Measurements from ENCODE around the gene PIGU. TPM values are rescaled to one million over a fixed set of nuclear protein-coding genes. Genes with fewer than 3 reads are reported as not detected.
A peak's percentile ranks its signal among the peaks of the same experiment; 100 is the strongest.
"Not testable (repeated sequence)": the region's sequence is repeated elsewhere in the genome, so short reads cannot be mapped to it uniquely, and the experiment has no call there.

The PIGU gene
- total RNA-seq, 4 donors from 2014 or later = 13.6 to 21.7 (median 16.2) TPM

DNA sequence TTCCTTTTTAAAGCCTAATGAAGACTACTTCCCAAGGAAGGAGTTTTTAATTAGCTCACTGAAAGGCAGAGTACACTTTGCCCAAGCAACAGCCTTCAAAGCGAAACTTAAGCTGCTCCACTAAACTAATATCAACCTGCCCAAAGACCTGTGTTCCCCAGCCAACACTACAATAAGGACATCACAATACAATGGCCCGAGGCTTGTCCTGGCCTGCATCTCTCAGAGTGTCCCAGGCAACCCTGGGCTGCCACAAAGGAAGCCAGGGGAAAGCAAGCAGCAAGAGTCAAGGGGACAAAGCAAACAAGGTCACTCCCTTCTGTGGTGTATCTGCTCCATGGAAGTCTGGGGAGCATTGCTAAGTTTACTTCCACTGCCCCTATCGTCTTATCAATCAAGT is 52.3 kb downstream of the PIGU start:
- no peak overlapping the region for H3K4me3 ChIP-seq
- 89% methylated on average over 3 of the region's 3 CpGs for WGBS
- H3K4me1 ChIP-seq = no peaks in the 10 kb centered on the region
- TF ChIP-seq, protein P1, sequence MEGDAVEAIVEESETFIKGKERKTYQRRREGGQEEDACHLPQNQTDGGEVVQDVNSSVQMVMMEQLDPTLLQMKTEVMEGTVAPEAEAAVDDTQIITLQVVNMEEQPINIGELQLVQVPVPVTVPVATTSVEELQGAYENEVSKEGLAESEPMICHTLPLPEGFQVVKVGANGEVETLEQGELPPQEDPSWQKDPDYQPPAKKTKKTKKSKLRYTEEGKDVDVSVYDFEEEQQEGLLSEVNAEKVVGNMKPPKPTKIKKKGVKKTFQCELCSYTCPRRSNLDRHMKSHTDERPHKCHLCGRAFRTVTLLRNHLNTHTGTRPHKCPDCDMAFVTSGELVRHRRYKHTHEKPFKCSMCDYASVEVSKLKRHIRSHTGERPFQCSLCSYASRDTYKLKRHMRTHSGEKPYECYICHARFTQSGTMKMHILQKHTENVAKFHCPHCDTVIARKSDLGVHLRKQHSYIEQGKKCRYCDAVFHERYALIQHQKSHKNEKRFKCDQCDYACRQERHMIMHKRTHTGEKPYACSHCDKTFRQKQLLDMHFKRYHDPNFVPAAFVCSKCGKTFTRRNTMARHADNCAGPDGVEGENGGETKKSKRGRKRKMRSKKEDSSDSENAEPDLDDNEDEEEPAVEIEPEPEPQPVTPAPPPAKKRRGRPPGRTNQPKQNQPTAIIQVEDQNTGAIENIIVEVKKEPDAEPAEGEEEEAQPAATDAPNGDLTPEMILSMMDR (IDR thresholded peaks at IDR 0.05) = no peak
- TF ChIP-seq POLR2A (IDR thresholded peaks at IDR 0.05) (no peak), POLR2AphosphoS5 (IDR thresholded peaks at IDR 0.05) (no peak), EP300 (IDR thresholded peaks at IDR 0.05) (no peak)
- DNase-seq (ENCODE audit: low spot score in 2 of 2) = no peak
- H3K27ac ChIP-seq = no peak overlapping the region
- H3K36me3 ChIP-seq = peaks cover 6% of the 10 kb centered on the region
- H3K9me3 ChIP-seq = no peaks in the 10 kb centered on the region
- no peaks in the 10 kb centered on the region for H3K27me3 ChIP-seq

DNA sequence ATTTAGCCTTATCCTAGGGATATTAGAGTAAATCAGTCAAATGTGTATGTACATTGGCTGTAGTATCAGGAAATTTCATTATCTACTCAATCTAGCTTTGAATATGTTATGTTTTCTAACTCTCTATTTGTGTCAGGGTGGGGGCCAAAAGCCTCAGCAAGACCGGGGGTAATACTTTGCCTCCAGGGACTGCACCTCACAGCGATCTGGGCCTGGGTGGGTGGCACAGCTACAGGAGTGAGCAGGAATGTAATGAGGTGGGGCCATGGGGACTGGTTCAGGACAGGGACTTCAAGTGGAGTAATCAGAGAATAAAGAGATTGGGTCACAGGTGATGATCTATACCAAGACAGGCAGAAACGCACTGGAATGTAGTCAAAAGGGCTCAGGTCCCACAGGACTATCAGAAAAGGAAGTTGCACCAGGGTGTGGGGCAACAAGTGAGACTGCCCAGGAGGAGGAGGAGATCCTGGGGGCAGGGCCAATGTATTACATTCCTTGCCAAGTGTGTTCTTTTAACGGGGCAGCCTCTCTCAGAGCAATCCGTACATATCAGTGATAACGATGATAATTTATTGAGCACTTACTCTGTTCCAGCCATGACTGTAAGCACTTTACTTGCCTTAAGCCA is 54.0 kb downstream of the PIGU start:
- Histone ChIP-seq H3K27me3 (no peaks in the 10 kb centered on the region), H3K27ac (no peak overlapping the region), H3K36me3 (peaks cover 6% of the 10 kb centered on the region), H3K4me3 (no peak overlapping the region), H3K9me3 (no peaks in the 10 kb centered on the region), H3K4me1 (no peaks in the 10 kb centered on the region)
- DNase-seq (ENCODE audit: low spot score in 2 of 2) = no peak
- 90% methylated on average over 6 of the region's 6 CpGs for WGBS
- TF ChIP-seq POLR2A (IDR thresholded peaks at IDR 0.05) = no peak
- TF ChIP-seq, protein P1 (IDR thresholded peaks at IDR 0.05) = no peak
- no peak for TF ChIP-seq EP300 (IDR thresholded peaks at IDR 0.05)
- no peak for TF ChIP-seq POLR2AphosphoS5 (IDR thresholded peaks at IDR 0.05)

DNA sequence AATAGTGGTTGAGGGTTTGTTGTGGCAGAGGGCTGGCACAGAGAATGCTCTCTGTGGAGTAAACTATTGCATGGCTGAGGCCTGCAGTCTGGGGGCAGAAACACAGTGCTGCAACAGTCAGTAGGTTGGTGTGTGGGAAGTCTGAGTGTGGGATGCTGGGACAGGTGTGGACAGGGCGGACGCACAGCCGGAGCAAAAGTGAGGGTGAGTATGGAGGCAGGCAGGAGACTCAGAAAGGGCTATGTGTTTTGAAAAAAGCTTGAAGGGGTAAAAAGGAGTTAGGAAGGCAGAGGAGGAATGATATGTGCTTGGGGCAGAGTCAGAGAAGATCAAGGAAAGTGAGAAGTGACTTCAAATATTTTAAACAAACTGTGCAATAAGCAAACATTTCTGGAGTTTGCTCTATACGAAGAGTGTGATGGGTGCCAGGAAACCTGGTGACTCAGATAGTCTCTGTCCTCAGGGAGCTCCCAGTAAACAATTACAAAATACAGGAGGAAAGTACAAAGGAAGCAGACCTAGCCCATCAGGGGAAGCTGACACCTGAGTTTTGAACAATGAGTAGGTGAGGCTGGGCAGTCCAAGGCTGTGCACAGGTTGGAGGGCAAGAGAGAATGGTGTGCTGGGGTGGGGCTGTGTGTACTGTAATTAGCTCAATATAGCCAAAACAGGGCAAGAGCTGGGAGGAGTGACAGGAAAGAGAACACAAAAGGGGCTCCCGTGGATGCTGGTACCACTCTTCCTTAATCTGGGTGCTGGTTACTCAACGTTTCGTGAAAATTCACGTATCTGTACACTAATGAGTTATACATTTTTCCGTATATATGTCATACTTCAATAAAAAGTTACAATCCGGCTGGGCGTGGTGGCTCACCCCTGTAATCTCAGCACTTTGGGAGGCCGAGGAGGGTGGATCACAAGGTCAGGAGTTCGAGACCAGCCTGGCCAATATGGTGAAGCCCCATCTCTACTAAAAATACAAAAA is 55.2 kb downstream of the PIGU start:
- Histone ChIP-seq H3K4me3 (no peak overlapping the region), H3K4me1 (no peaks in the 10 kb centered on the region), H3K9me3 (no peaks in the 10 kb centered on the region), H3K27me3 (no peaks in the 10 kb centered on the region), H3K36me3 (peaks cover 6% of the 10 kb centered on the region), H3K27ac (peak overlapping the region; percentile 14)
- no peak for DNase-seq (ENCODE audit: low spot score in 2 of 2)
- TF ChIP-seq, protein P1 (IDR thresholded peaks at IDR 0.05) = no peak
- TF ChIP-seq POLR2A (IDR thresholded peaks at IDR 0.05) (no peak), EP300 (IDR thresholded peaks at IDR 0.05) (no peak), POLR2AphosphoS5 (IDR thresholded peaks at IDR 0.05) (no peak)
- 94% methylated on average over 13 of the region's 13 CpGs for WGBS

GRCh38 chr20:34621036-34621343 is 55.9 kb downstream of the PIGU start:
- Histone ChIP-seq H3K27me3 (no peaks in the 10 kb centered on the region), H3K9me3 (no peaks in the 10 kb centered on the region), H3K36me3 (peaks cover 6% of the 10 kb centered on the region), H3K27ac (no peak overlapping the region), H3K4me3 (no peak overlapping the region), H3K4me1 (no peaks in the 10 kb centered on the region)
- TF ChIP-seq POLR2A (IDR thresholded peaks at IDR 0.05) = no peak
- no peak for DNase-seq (ENCODE audit: low spot score in 2 of 2)

DNA sequence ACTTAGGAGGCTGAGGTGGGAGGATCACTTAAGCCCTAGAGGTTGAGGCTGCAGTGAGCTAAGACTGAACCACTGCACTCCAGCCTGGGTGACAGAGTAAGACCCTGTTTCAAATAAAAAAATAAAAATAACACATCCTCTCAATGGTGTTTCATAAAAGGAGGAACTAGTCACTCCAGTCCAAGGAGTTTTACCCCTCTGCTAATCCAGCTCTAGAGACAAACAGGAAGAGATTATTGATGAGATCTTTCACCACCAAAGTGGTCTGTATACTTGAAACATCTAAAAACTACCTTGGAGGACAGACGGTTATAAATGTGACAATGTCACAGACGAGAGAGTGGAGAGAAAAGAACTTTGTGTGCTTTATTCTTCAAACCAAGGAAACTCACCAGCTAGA is 58.2 kb downstream of the PIGU start:
- 84% methylated on average over 2 of the region's 2 CpGs for WGBS

DNA sequence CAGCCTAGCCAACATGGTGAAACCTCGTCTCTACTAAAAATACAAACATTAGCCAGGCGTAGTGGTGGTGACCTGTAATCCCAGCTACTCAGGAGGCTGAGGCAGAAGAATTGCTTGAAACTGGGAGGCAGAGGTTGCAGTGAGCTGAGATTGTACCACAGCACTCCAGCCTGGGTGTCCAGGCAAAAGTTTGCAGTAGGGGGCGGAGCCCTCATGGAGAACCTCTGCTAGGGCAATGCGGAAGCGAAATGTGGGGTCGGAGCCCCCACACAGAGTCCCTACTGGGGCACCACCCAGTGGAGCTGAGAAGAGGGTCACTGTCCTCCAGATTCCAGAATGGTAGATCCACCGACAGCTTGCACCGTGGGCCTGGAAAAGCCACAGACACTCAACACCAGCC is 60.0 kb downstream of the PIGU start:
- DNase-seq (ENCODE audit: low spot score in 2 of 2); H3K4me1 ChIP-seq; H3K27ac ChIP-seq; H3K27me3 ChIP-seq; H3K9me3 ChIP-seq; H3K4me3 ChIP-seq: not testable (repeated sequence)
- 96% methylated on average over 8 of the region's 8 CpGs for WGBS
- peaks cover 18% of the 10 kb centered on the region for H3K36me3 ChIP-seq

More for the DNA sequence above, 58.2 kb downstream of the PIGU start:
- TF ChIP-seq EP300 (IDR thresholded peaks at IDR 0.05) = no peak
- TF ChIP-seq POLR2AphosphoS5 (IDR thresholded peaks at IDR 0.05) = no peak
- TF ChIP-seq POLR2A (IDR thresholded peaks at IDR 0.05) = no peak
- TF ChIP-seq, protein P1 (IDR thresholded peaks at IDR 0.05) = no peak
- H3K27ac ChIP-seq = no peak overlapping the region
- no peak for DNase-seq (ENCODE audit: low spot score in 2 of 2)
- H3K4me3 ChIP-seq = no peak overlapping the region
- no peaks in the 10 kb centered on the region for H3K4me1 ChIP-seq
- H3K27me3 ChIP-seq = no peaks in the 10 kb centered on the region
- peaks cover 14% of the 10 kb centered on the region for H3K36me3 ChIP-seq
- no peaks in the 10 kb centered on the region for H3K9me3 ChIP-seq
